Measurements from ENCODE around the gene GPNMB. TPM values are rescaled to one million over a fixed set of nuclear protein-coding genes. Genes with fewer than 3 reads are reported as not detected.

Gene GPNMB
- polyA plus RNA-seq, 3 donors, result 1.3 to 3.0 (median 1.5) TPM

GRCh38 chr7:23211589-23211988 lies 35.0 kb upstream of the GPNMB start:
- H3K4me3 ChIP-seq (replicated peaks in 1 of 3; ENCODE audit: low read depth in 2 of 3, low read length in 3 of 3), result no peak overlapping the region
- H3K27me3 ChIP-seq (ENCODE audit: control insufficient read depth in 2 of 2, insufficient read depth in 2 of 2, low read length in 2 of 2), result no peaks in the 10 kb centered on the region
- no peak overlapping the region for H3K9ac ChIP-seq (ENCODE audit: insufficient read depth, low read length, poor library complexity, severe bottlenecking)
- H3K27ac ChIP-seq (ENCODE audit: low read depth in 1 of 2, low read length in 2 of 2), result no peak overlapping the region
- H3K9me3 Mint-ChIP-seq, result peaks cover 0 to 3% (median 0%) of the 10 kb centered on the region in 7 donors
- H3K36me3 ChIP-seq (replicated peaks in 1 of 2; ENCODE audit: control insufficient read depth in 1 of 2, insufficient read depth in 2 of 2, low read length in 2 of 2), result no peaks in the 10 kb centered on the region
- no peaks in the 10 kb centered on the region for H3K79me2 ChIP-seq (ENCODE audit: insufficient read depth, low read length)
- intact Hi-C loops (cut with micrococcal nuclease), result no loop called here
- H4K20me1 ChIP-seq (ENCODE audit: insufficient read depth, low read length), result no peaks in the 10 kb centered on the region
- H2AFZ ChIP-seq (ENCODE audit: insufficient read depth, low read depth, low read length, poor library complexity, severe bottlenecking), result no peak overlapping the region
- WGBS (ENCODE audit: insufficient coverage), result 92% methylated on average over 5 of the region's 11 CpGs
- no peak overlapping the region for H3K4me2 ChIP-seq (replicated peaks; ENCODE audit: extremely low read depth, low read length, poor library complexity, severe bottlenecking)
- H3K27me3 Mint-ChIP-seq (ENCODE audit: low read depth in 3 of 3), result peaks cover under 1 to 2% (median 2%) of the 10 kb centered on the region in 3 donors
- peaks cover 57 to 62% of the 10 kb centered on the region in 2 donors for H3K4me1 ChIP-seq (ENCODE audit: control insufficient read depth in 1 of 2, insufficient read depth in 2 of 2, low read length in 2 of 2)
- H3K36me3 Mint-ChIP-seq, result no peaks in the 10 kb centered on the region
- TF ChIP-seq, protein P1, sequence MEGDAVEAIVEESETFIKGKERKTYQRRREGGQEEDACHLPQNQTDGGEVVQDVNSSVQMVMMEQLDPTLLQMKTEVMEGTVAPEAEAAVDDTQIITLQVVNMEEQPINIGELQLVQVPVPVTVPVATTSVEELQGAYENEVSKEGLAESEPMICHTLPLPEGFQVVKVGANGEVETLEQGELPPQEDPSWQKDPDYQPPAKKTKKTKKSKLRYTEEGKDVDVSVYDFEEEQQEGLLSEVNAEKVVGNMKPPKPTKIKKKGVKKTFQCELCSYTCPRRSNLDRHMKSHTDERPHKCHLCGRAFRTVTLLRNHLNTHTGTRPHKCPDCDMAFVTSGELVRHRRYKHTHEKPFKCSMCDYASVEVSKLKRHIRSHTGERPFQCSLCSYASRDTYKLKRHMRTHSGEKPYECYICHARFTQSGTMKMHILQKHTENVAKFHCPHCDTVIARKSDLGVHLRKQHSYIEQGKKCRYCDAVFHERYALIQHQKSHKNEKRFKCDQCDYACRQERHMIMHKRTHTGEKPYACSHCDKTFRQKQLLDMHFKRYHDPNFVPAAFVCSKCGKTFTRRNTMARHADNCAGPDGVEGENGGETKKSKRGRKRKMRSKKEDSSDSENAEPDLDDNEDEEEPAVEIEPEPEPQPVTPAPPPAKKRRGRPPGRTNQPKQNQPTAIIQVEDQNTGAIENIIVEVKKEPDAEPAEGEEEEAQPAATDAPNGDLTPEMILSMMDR (IDR thresholded peaks at IDR 0.05), result no peak
- no peak overlapping the region for H3K4me3 Mint-ChIP-seq
- no peaks in the 10 kb centered on the region for H3K9me3 ChIP-seq (replicated peaks in 1 of 2; ENCODE audit: control insufficient read depth in 1 of 2, insufficient read depth in 1 of 2, low read length in 2 of 2)
- no peak for DNase-seq
- peaks cover 61% of the 10 kb centered on the region for H3K4me1 Mint-ChIP-seq
- H3K27ac Mint-ChIP-seq, result peak overlapping the region in 1 of 7 donors; percentile 66

GRCh38 chr7:23212395-23212794 lies 34.2 kb upstream of the GPNMB start:
- no peaks in the 10 kb centered on the region for H3K9me3 ChIP-seq (replicated peaks in 1 of 2; ENCODE audit: control insufficient read depth in 1 of 2, insufficient read depth in 1 of 2, low read length in 2 of 2)
- no peak overlapping the region for H2AFZ ChIP-seq (ENCODE audit: insufficient read depth, low read depth, low read length, poor library complexity, severe bottlenecking)
- H3K4me3 ChIP-seq (replicated peaks in 1 of 3; ENCODE audit: low read depth in 2 of 3, low read length in 3 of 3), result no peak overlapping the region
- Mint-ChIP-seq H3K27ac (no peak overlapping the region), H3K4me3 (no peak overlapping the region), H3K27me3 (ENCODE audit: low read depth in 3 of 3) (peaks cover 0 to 2% (median 2%) of the 10 kb centered on the region in 3 donors), H3K36me3 (no peaks in the 10 kb centered on the region), H3K4me1 (peaks cover 57% of the 10 kb centered on the region), H3K9me3 (peaks cover 0 to 3% (median 0%) of the 10 kb centered on the region in 7 donors)
- DNase-seq, result no peak
- peaks cover 52 to 57% of the 10 kb centered on the region in 2 donors for H3K4me1 ChIP-seq (ENCODE audit: control insufficient read depth in 1 of 2, insufficient read depth in 2 of 2, low read length in 2 of 2)
- H3K4me2 ChIP-seq (replicated peaks; ENCODE audit: extremely low read depth, low read length, poor library complexity, severe bottlenecking), result no peak overlapping the region
- H3K9ac ChIP-seq (ENCODE audit: insufficient read depth, low read length, poor library complexity, severe bottlenecking), result no peak overlapping the region
- no peaks in the 10 kb centered on the region for H3K79me2 ChIP-seq (ENCODE audit: insufficient read depth, low read length)
- intact Hi-C loops (cut with micrococcal nuclease), result no loop called here
- TF ChIP-seq, protein P1 (IDR thresholded peaks at IDR 0.05), result no peak
- H3K27ac ChIP-seq (ENCODE audit: low read depth in 1 of 2, low read length in 2 of 2), result no peak overlapping the region
- H4K20me1 ChIP-seq (ENCODE audit: insufficient read depth, low read length), result no peaks in the 10 kb centered on the region
- H3K36me3 ChIP-seq (replicated peaks in 1 of 2; ENCODE audit: control insufficient read depth in 1 of 2, insufficient read depth in 2 of 2, low read length in 2 of 2), result no peaks in the 10 kb centered on the region
- WGBS (ENCODE audit: insufficient coverage), result no CpG with 5 or more reads among the region's 2 CpGs
- H3K27me3 ChIP-seq (ENCODE audit: control insufficient read depth in 2 of 2, insufficient read depth in 2 of 2, low read length in 2 of 2), result no peaks in the 10 kb centered on the region
